Neutrophil (primary cell): ENCODE measurements around the gene SPRING1.

Source experiments
- H3K27ac ChIP-seq: fragments of 200-600 bp; sonication (generic); 2 replicates; pipeline ENCODE4 v1.5.1; 2016; ENCODE audit warnings: mild to moderate bottlenecking, moderate library complexity
- H3K27me3 ChIP-seq: fragments of 200-600 bp; sonication (generic); 2 replicates; pipeline ENCODE4 v1.6.0; 2016; ENCODE audit warnings: mild to moderate bottlenecking
- H3K36me3 ChIP-seq: fragments of 200-600 bp; sonication (generic); 2 replicates; pipeline ENCODE4 v1.5.1; 2017
- H3K4me1 ChIP-seq, 2 experiments: fragments of 200-600 bp in 1 of 2; sonication (generic) in 1 of 2; 1 replicate in 1 of 2; 2 replicates in 1 of 2; pipeline versions ENCODE4 v1.5.1 to v1.6.1; 2013 to 2016; ENCODE audit warnings: low read depth in 1 of 2, low read length in 1 of 2, mild to moderate bottlenecking in 1 of 2, moderate library complexity in 1 of 2; ENCODE audit not compliant: control insufficient read depth in 1 of 2, insufficient read depth in 1 of 2
- H3K4me3 ChIP-seq, 2 experiments: fragments of 200-600 bp in 1 of 2; sonication (generic) in 1 of 2; 1 replicate in 1 of 2; 2 replicates in 1 of 2; pipeline ENCODE4 v1.5.1; 2013 to 2016; ENCODE audit warnings: low read depth in 1 of 2, low read length in 1 of 2, mild to moderate bottlenecking in 1 of 2, moderate library complexity in 1 of 2
- H3K9me3 ChIP-seq: fragments of 200-600 bp; sonication (generic); 2 replicates; pipeline ENCODE4 v1.5.1; 2016
- CTCF ChIP-seq: fragments of 200-600 bp; sonication (generic); IDR thresholded peaks from 2 replicates; pipeline ENCODE4 v1.5.1; 2016; ENCODE audit warnings: antibody characterized with exemption

Gene SPRING1

DNA sequence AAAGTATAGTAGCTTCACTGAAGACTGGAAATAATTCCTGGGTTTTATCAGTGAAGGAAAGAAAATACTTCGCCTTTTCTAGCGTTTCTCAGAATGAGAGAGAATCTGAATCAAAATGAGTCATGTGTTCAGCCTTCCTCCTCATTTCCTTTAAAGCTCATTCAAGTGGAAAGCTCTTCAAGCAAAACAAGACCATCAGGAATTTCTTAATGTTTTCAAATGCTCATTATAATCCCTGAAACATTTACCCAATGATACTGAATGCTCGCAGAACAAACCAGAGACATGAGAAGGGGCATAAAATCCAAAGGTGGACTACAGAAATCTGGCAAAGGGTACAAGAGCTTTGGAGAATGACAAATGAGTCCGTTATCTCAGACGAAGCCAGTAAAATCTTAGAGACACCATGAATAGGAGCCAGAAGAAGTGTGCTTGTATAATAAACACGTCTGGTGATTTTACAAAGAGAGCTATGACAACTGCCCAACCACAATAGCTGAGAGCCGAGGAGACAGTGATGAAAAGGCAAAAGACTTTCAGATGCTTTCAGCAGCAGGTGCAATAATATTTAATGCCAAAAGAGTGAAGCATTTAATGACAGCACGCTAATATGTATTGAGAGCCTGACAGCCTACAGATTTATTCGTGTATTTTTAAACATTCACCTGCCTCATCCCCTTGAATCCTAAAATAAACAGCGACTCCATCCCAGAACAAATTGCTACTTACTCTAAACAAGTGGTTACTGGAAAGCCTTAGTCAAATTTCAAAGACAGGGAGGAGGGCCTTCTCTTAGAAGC, 19.0 kb downstream of the SPRING1 start:
- H3K27ac ChIP-seq, result no peak overlapping the region
- no peaks in the 10 kb centered on the region for H3K27me3 ChIP-seq
- TF ChIP-seq CTCF, result no peak
- H3K36me3 ChIP-seq, result peaks cover 77% of the 10 kb centered on the region
- no peaks in the 10 kb centered on the region for H3K9me3 ChIP-seq
- H3K4me3 ChIP-seq, result no peak overlapping the region
- no peaks in the 10 kb centered on the region for H3K4me1 ChIP-seq

GRCh38 chr12:116717466-116718437, 20.1 kb downstream of the SPRING1 start:
- Histone ChIP-seq H3K27ac (no peak overlapping the region), H3K4me1 (no peaks in the 10 kb centered on the region), H3K27me3 (no peaks in the 10 kb centered on the region), H3K36me3 (peaks cover 74% of the 10 kb centered on the region), H3K4me3 (no peak overlapping the region), H3K9me3 (no peaks in the 10 kb centered on the region)
- TF ChIP-seq CTCF, result no peak

GRCh38 chr12:116714175-116714574, 23.7 kb downstream of the SPRING1 start:
- H3K4me1 ChIP-seq, result no peaks in the 10 kb centered on the region
- TF ChIP-seq CTCF, result no peak
- H3K9me3 ChIP-seq, result no peaks in the 10 kb centered on the region
- peaks cover 42% of the 10 kb centered on the region for H3K36me3 ChIP-seq
- no peak overlapping the region for H3K4me3 ChIP-seq
- H3K27me3 ChIP-seq, result peaks cover 16% of the 10 kb centered on the region
- H3K27ac ChIP-seq, result no peak overlapping the region

- no peak overlapping the region for H3K27ac ChIP-seq
- peaks cover 39% of the 10 kb centered on the region for H3K36me3 ChIP-seq
- peaks cover 0 to 3% of the 10 kb centered on the region in 2 experiments for H3K4me1 ChIP-seq
- no peaks in the 10 kb centered on the region for H3K9me3 ChIP-seq
- H3K4me3 ChIP-seq, result no peak overlapping the region
- H3K27me3 ChIP-seq, result peaks cover 23% of the 10 kb centered on the region
- no peak for TF ChIP-seq CTCF
Measured at GRCh38 chr12:116713527-116713926, 24.3 kb downstream of the SPRING1 start.

DNA sequence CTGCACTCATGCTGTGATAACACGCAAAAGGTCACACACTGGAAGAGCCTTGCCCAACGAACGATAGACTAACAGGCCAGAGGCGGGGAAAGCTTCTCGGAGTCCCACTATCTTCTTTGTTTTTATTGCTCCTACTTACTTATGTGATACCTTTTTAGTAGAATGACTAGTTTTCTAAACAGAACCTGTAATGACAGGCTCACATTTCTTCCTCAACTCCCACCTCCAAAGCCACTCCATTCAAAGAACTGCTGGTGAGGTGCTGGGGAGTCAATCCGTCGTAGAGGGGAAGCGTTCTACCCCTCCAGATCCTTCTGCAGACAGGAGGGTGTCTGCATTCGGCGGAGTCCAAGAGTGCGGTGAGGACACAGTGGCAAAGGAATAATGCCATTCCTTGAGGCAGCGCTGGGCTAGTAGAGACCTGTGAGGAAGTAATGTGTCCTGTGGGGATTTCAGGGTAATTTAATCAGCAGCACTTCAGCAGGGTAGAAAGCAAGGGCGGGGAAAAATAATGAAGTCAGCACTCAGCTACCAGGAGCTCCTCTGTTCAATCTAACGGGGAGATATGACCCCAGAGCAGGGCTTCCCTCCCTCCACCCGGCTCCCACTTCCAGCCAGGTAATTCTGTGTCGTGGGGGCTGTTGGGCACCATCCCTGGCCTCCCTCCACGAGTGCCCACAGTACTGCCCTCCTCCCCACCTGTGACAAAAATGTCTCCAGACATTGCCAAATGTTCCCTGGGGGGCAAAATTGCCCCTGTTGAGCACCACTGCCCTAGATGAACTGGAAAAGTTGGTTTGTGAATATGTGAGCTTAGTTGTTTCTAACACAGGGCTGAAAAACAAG, 25.2 kb downstream of the SPRING1 start:
- Histone ChIP-seq H3K4me3 (no peak overlapping the region), H3K27ac (no peak overlapping the region), H3K4me1 (peaks cover 0 to 3% of the 10 kb centered on the region in 2 experiments), H3K9me3 (no peaks in the 10 kb centered on the region), H3K27me3 (peaks cover 30% of the 10 kb centered on the region), H3K36me3 (peaks cover 32% of the 10 kb centered on the region)
- no peak for TF ChIP-seq CTCF
